ENCODE measurements around the gene HIBADH. TPM values are rescaled to one million over a fixed set of nuclear protein-coding genes. Genes with fewer than 3 reads are reported as not detected.

Gene HIBADH
- total RNA-seq, 1 donor from 2014 or later = 38.1 TPM

DNA sequence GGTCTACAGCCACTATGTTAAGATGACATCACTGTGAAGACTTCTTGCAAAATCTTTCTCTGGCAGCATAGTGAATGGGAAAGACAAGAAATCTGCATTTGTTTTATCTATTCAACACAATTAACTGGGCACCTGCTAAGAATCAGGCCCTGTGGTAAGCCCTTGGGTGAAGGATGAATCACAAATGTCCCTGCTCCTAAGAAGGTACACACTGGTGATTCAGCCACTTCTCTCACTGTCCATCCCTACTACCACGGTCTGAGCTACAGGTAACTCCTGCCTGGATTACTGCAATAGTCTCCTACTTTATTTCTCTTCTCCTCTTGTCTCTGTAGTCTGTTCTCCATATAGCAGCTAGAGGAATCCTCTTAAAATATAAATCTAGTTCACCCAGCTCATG lies 116.1 kb downstream of the HIBADH start:
- intact Hi-C loops (cut with DNase I) = no loop called here
- DNase-seq (ENCODE audit: extremely low spot score in 2 of 2) = no peak

DNA sequence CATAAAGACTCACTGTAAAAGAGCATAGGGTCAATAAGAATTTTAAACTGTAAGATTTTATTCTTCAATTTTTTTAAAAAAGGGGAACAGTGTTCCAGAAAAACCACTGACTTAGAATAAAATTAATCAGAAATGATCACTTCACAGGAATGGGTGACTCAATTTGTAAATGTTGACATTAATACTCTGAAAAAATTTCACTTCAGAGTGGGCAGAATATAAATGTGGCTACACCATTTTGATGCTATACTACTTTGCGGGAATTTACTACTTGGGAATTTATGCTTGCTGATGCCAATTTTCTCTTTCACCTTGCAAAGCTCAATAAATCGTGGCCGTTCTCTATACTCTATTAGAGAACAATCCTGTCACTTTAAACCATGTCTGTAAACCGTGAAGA lies 126.9 kb downstream of the HIBADH start:
- Histone ChIP-seq H3K4me3 (no peak overlapping the region), H3K27me3 (no peaks in the 10 kb centered on the region), H3K27ac (no peak overlapping the region), H3K4me1 (no peaks in the 10 kb centered on the region), H3K9me3 (no peaks in the 10 kb centered on the region), H3K36me3 (peaks cover 0 to 10% of the 10 kb centered on the region in 2 donors)
- no peak for TF ChIP-seq POLR2A (IDR thresholded peaks at IDR 0.05)
- TF ChIP-seq, protein P1, sequence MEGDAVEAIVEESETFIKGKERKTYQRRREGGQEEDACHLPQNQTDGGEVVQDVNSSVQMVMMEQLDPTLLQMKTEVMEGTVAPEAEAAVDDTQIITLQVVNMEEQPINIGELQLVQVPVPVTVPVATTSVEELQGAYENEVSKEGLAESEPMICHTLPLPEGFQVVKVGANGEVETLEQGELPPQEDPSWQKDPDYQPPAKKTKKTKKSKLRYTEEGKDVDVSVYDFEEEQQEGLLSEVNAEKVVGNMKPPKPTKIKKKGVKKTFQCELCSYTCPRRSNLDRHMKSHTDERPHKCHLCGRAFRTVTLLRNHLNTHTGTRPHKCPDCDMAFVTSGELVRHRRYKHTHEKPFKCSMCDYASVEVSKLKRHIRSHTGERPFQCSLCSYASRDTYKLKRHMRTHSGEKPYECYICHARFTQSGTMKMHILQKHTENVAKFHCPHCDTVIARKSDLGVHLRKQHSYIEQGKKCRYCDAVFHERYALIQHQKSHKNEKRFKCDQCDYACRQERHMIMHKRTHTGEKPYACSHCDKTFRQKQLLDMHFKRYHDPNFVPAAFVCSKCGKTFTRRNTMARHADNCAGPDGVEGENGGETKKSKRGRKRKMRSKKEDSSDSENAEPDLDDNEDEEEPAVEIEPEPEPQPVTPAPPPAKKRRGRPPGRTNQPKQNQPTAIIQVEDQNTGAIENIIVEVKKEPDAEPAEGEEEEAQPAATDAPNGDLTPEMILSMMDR (IDR thresholded peaks at IDR 0.05) = no peak
- intact Hi-C loops (cut with DNase I) = no loop called here
- no peak for DNase-seq (ENCODE audit: extremely low spot score in 2 of 2)

More for the DNA sequence above, 116.1 kb downstream of the HIBADH start:
- Histone ChIP-seq H3K36me3 (peaks cover 0 to 3% of the 10 kb centered on the region in 2 donors), H3K27me3 (no peaks in the 10 kb centered on the region), H3K4me1 (peaks cover 9% of the 10 kb centered on the region), H3K9me3 (no peaks in the 10 kb centered on the region), H3K4me3 (no peak overlapping the region), H3K27ac (no peak overlapping the region)
- TF ChIP-seq, protein P1 (IDR thresholded peaks at IDR 0.05) = no peak
- TF ChIP-seq POLR2AphosphoS5 (IDR thresholded peaks at IDR 0.05; ENCODE audit: insufficient read depth in 1 of 2, low read depth in 1 of 2) (no peak), POLR2A (IDR thresholded peaks at IDR 0.05) (no peak)

DNA sequence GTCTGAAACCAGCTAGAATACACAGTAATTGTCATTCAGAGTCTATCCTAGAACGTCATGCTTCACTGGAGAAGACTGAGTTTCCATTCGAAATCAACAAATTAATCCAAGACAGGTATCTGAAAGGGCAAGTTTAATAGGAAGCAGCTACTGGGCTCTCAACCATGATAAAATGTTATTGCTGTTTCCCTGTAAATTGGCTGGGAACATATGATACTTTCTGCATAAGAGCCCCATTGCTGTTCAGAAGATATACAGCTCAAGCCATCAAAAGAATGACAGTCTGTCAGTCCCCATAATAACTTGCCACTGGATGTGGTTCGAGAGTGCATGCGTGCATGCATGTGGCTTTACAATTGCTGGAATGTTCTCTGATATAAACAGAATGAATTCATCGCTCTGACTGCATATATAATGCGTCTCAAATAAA lies 129.0 kb downstream of the HIBADH start:
- H3K4me3 ChIP-seq = no peak overlapping the region
- TF ChIP-seq, protein P1 (IDR thresholded peaks at IDR 0.05) = no peak
- TF ChIP-seq POLR2AphosphoS5 (IDR thresholded peaks at IDR 0.05; ENCODE audit: insufficient read depth in 1 of 2, low read depth in 1 of 2) (no peak), POLR2A (IDR thresholded peaks at IDR 0.05) (no peak)
- intact Hi-C loops (cut with DNase I) = no loop called here
- H3K4me1 ChIP-seq = no peaks in the 10 kb centered on the region
- H3K36me3 ChIP-seq = peaks cover 0 to 8% of the 10 kb centered on the region in 2 donors
- no peak for DNase-seq (ENCODE audit: extremely low spot score in 2 of 2)
- H3K27me3 ChIP-seq = no peaks in the 10 kb centered on the region
- no peaks in the 10 kb centered on the region for H3K9me3 ChIP-seq
- H3K27ac ChIP-seq = no peak overlapping the region

DNA sequence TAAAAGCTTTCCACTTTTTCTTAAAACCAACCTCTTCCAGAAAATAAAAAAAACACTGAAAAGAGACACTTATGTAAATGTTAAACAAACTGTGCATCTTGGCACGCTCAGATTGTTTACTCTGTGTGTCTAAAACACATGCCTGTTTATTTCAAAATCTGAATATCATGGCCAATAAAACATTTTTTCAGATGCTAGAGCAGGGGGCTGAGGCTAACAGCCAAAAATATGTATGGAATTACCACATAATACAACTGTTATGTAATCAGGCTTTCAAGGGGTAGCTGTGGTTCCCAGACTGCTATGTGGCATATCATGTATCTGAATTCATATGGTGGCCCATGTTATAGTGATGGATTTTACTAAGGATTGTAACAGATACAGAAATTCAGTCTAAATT lies 130.4 kb downstream of the HIBADH start:
- intact Hi-C loops (cut with DNase I) = no loop called here
- no peaks in the 10 kb centered on the region for H3K4me1 ChIP-seq
- H3K9me3 ChIP-seq = no peaks in the 10 kb centered on the region
- TF ChIP-seq POLR2AphosphoS5 (IDR thresholded peaks at IDR 0.05; ENCODE audit: insufficient read depth in 1 of 2, low read depth in 1 of 2) (no peak), POLR2A (IDR thresholded peaks at IDR 0.05) (no peak)
- TF ChIP-seq, protein P1 (IDR thresholded peaks at IDR 0.05) = no peak
- H3K36me3 ChIP-seq = peaks cover 0 to 8% of the 10 kb centered on the region in 2 donors
- no peak overlapping the region for H3K4me3 ChIP-seq
- no peak for DNase-seq (ENCODE audit: extremely low spot score in 2 of 2)
- H3K27ac ChIP-seq = no peak overlapping the region
- H3K27me3 ChIP-seq = no peaks in the 10 kb centered on the region

DNA sequence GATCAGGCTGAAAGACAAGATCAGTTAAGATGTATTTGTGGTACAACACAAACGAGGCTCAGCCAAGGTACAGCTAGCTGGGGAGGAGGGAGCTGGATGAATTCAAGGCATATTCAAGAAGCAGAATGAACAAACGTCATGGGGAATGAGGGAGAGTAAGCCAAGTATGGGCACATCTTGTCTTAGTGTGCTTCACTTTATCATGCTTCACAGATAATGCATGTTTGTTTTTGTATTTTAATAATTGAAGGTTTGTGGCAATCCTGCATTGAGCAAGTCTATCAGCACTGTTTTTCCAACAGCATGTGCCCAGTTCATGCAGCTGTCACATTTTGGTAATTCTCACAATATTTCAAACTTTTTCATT lies 135.4 kb downstream of the HIBADH start:
- H3K4me1 ChIP-seq = no peaks in the 10 kb centered on the region
- H3K36me3 ChIP-seq = peaks cover 0 to 16% of the 10 kb centered on the region in 2 donors
- H3K27me3 ChIP-seq = no peaks in the 10 kb centered on the region
- H3K4me3 ChIP-seq = no peak overlapping the region
- no peak overlapping the region for H3K27ac ChIP-seq
- TF ChIP-seq POLR2A (IDR thresholded peaks at IDR 0.05) (no peak), POLR2AphosphoS5 (IDR thresholded peaks at IDR 0.05; ENCODE audit: insufficient read depth in 1 of 2, low read depth in 1 of 2) (no peak)
- TF ChIP-seq, protein P1 (IDR thresholded peaks at IDR 0.05) = no peak
- no peak for DNase-seq (ENCODE audit: extremely low spot score in 2 of 2)
- intact Hi-C loops (cut with DNase I) = no loop called here
- no peaks in the 10 kb centered on the region for H3K9me3 ChIP-seq

Measured in vagina (tissue), 2 donors.